Measurements from ENCODE around the gene TCF4.

Gene TCF4

GRCh38 chr18:55503167-55503820 is 84.7 kb downstream of the TCF4 start:
- DNase-seq (ENCODE audit: low read depth in 2 of 2), result no peak

DNA sequence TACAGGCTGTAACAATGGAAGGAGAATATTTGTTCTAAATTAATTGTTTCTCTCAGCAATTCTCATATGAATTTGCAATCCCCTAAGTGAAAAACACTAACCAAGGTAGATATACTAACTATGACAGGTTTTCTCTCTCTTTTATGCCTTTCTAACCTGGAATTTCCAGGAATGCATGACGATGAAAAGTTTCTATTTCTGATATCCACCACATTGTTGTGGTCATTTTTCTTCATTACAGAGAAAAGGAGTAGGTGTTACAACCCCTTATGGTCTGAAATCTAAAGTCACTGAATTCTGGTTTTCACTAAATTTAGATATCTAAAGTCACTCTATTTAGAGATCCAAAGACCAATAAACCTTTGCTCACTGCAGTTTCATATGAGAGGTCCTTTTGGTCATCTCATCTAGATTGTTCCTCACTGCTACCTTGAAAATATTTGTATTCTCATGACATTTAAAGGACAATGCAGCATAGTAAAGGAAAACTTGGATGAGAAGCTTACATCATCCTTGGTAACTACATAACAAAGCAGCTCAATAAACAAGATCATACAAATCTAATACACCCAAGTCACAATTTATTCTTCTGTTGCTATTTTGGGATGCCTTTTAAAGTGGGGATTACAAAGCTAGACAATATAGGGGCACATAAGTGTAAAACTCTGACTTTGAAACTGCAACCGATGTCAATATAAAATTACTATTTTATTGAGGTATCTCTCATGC is 85.8 kb downstream of the TCF4 start:
- no peak for DNase-seq (ENCODE audit: low read depth in 2 of 2)

GRCh38 chr18:55501579-55501978 is 86.4 kb downstream of the TCF4 start:
- no peak for DNase-seq (ENCODE audit: low read depth in 2 of 2)

DNA sequence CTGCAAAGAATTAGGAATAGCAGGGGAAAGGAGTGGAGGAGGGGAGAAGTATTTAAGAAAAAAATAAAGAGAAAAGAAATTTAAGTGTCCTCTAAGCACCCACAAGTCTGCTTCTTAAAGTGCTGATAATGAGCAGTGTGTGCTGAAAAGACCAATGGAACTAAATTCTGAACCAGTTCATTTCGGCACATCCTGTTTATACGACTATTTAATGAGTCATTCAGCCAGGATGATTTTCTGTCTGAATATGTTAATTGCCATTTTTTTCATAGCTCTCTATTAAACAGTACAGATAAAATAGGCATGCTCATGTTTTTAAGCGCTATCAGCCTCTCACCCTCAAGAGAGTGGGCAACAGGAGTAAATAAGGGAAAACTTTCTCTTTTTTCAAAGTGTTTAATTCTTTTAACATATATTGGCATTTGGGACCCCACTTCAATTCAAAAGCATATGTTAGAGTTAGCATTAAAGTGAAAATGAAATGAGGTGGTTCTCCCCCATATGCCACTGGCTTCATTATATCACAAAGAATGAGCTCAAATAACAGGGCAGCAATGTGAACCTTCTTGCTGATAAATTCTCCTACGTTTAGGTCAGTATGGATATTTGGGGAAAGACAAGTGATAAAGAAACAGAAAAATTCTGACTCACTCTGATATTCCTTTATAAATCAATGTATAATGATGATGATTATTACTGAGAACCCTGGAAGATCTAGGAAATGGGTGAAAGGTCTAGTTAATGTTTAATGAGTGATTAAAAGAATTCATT is 87.5 kb downstream of the TCF4 start:
- DNase-seq (ENCODE audit: low read depth in 2 of 2), result no peak

GRCh38 chr18:55499526-55499925 is 88.5 kb downstream of the TCF4 start:
- DNase-seq (ENCODE audit: low read depth in 2 of 2), result no peak

DNA sequence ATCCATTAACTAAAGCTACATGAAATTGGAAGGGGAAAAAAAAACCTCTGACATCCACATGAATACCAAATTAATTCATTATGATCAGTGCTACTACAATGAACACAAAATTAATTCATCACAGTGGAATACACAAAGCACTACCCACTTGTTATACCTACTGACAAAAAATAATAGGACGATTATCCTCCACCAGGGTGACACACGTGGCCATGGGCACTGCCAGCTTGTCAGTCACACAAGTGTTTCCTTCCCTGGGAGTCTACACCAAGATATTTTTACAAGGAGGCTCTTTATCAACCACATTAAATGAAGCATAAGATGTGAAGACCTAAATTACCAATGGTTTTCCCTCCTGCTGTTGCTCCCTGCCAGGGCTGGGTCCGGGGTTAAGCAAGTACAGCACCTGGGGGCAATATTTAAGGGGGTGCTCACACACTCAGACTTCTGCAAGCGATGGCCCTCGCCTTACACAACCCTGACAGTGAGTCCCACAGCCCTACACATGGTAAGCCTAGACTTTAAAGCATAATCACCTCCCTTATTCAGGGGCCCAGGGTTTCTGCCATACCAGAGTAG is 90.1 kb downstream of the TCF4 start:
- no peak for DNase-seq (ENCODE audit: low read depth in 2 of 2)

- DNase-seq (ENCODE audit: low read depth in 2 of 2), result no peak
These were observed 93.1 kb downstream of the TCF4 start for GRCh38 chr18:55494899-55495298.

DNA sequence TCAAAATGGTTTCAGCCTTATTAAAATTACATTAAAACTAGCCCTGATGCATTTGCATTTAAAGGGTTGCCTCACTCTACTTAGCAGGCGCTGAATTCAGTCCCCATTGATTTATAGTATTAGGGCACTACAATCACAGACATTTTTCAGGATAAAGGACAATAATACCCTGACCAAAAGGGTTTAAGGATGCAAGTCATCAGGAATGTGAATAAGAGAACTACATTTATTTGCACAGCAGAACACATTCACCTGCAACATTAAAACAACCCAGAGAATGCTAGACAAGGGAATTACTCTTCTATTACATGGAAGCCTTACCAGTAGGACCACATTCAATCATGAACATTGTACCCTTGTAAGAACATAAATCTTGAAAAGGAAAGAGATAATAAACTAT is 93.6 kb downstream of the TCF4 start:
- DNase-seq (ENCODE audit: low read depth in 2 of 2), result no peak

DNA sequence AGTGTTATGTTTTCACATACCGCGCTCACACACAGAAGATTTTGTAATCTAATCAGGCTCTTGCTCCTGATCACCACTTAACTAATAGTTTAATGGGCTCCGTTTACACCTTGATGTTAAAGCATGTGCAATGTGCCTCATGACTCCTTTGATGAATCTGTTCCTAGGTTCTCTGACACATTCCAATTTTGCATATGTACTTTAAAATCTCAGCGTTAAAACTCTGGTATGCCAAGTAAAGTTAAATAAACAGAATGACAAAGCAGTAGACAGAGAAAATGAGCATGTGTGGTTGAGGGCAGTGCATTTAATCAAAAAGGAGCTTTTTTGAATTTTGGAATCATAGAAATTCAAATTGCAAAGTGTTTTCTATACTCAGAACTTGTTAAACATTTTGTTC is 96.4 kb downstream of the TCF4 start:
- DNase-seq (ENCODE audit: low read depth in 2 of 2), result no peak

- peak in 1 of 2 experiments; percentile 7 for DNase-seq (ENCODE audit: low read depth in 2 of 2)
These were observed 98.7 kb downstream of the TCF4 start for GRCh38 chr18:55489034-55489986.

GRCh38 chr18:55488473-55488872 is 99.5 kb downstream of the TCF4 start:
- DNase-seq (ENCODE audit: low read depth in 2 of 2), result no peak

GRCh38 chr18:55487997-55488396 is 100.0 kb downstream of the TCF4 start:
- DNase-seq (ENCODE audit: low read depth in 2 of 2), result no peak

- no peak for DNase-seq (ENCODE audit: low read depth in 2 of 2)
These were observed 101.1 kb downstream of the TCF4 start for GRCh38 chr18:55486936-55487335.

- DNase-seq (ENCODE audit: low read depth in 2 of 2), result no peak
These were observed 102.3 kb downstream of the TCF4 start for GRCh38 chr18:55485666-55486065.

GRCh38 chr18:55484773-55485172 is 103.2 kb downstream of the TCF4 start:
- no peak for DNase-seq (ENCODE audit: low read depth in 2 of 2)

DNA sequence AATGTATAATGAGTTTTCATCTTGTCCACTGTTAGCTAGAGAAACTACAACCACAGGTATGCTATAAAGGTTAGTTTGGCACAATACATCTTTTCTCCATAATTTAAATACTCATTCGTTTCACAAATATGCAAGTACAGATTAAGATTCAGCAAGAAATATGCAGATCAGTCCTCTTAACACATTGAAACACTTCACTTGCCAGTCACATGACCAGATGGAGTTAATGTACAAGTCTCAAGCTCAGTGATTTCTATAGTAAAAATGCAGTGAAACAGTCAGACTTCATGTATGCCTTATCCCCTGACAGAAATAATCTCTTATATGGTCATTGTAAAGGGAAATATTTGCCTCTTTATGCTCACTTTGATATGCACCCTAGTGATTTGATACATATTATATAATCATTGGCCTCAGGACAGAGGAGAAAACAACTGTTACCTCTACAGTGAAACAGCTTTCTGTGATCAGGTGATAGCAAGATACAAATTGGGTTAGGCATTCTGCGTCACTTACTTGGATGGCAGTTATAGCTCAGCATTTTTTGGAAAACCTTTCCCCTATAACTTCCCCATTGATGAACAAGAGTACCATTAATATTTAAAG is 104.6 kb downstream of the TCF4 start:
- no peak for DNase-seq (ENCODE audit: low read depth in 2 of 2)

DNA sequence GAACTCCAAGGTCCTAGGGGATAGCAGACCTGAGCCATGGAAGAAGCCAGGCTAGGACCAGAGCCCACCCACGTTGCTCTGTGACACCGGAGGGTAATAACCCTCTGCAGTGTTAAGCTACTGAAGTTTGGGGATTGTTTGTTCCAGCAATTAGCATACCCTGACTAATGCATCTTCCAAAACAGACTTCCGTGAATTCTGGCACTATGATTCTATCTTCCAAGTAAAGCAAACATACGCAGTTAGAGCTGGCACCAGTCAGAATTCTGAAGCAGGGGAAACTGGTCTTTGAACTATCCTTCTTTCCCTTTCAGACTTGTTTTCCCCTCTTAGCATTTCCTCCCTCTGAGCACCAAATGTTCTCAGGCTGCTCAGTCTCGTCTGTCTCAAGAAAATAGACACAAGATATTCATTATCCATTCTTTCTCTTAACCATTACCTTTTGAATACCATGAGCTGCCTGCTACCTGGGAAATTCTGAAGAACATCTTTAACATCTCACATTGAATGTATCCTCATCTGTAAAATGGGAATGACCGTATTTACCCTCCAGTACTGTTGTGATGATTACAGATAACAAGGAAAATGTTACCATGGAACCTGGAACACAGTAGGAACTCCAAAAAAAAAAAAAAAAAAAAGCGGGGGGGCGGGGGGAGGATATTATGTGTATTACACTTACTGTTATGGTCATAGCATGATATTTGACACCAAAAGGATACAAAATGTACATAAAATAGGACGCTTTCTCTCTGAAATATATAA is 108.2 kb downstream of the TCF4 start:
- no peak for DNase-seq (ENCODE audit: low read depth in 2 of 2)

GRCh38 chr18:55477860-55478581 is 110.0 kb downstream of the TCF4 start:
- no peak for DNase-seq (ENCODE audit: low read depth in 2 of 2)

GRCh38 chr18:55477499-55477859 is 110.5 kb downstream of the TCF4 start:
- no peak for DNase-seq (ENCODE audit: low read depth in 2 of 2)

GRCh38 chr18:55475916-55476315 is 112.1 kb downstream of the TCF4 start:
- DNase-seq (ENCODE audit: low read depth in 2 of 2), result no peak

Measured in stimulated activated CD4-positive, alpha-beta T cell treated with anti-CD3 and anti-CD28 coated beads, Interleukin-12 subunit alpha, Interleukin-12 subunit beta, amount 100 ng/mL, for 24 hours (primary cell).